Left ventricle myocardium inferior (tissue), 1 donor: ENCODE measurements around the gene MEGF11. TPM values are rescaled to one million over a fixed set of nuclear protein-coding genes. Genes with fewer than 3 reads are reported as not detected.

Experiments used
- DNase-seq: peaks from one replicate; pipeline ENCODE4 v3.0.0-alpha.2; 2020
- H3K27ac ChIP-seq: fragments of 200-600 bp; replicated peaks from 2 replicates; pipeline ENCODE4 v1.8.0; 2021
- H3K27me3 ChIP-seq: fragments of 200-600 bp; 2 replicates; pipeline ENCODE4 v1.8.0; 2021; ENCODE audit warnings: low read depth
- H3K36me3 ChIP-seq: fragments of 200-600 bp; 2 replicates; pipeline ENCODE4 v1.8.0; 2021
- H3K4me1 ChIP-seq: fragments of 200-600 bp; 2 replicates; pipeline ENCODE4 v1.8.0; 2021
- H3K4me3 ChIP-seq: fragments of 200-600 bp; 2 replicates; pipeline ENCODE4 v1.8.0; 2021; ENCODE audit warnings: mild to moderate bottlenecking, moderate library complexity
- H3K9me3 ChIP-seq: fragments of 200-600 bp; replicated peaks from 2 replicates; pipeline ENCODE4 v1.8.0; 2021
- CTCF ChIP-seq: fragments of 200-600 bp; IDR thresholded peaks from 2 replicates; pipeline ENCODE4 v1.8.0; 2021; ENCODE audit warnings: antibody characterized with exemption, mild to moderate bottlenecking, borderline replicate concordance
- intact Hi-C: fragments of 100-400 bp; cut with micrococcal nuclease; formaldehyde crosslinking; loops from one replicate; pipeline ENCODE4 v1.11.0; 2022
- total RNA-seq: library from RNA; stranded (reverse); fragmentation: NEBNext Ultra II Directional; extraction: Animal tissue kit (Norgen Biotek cat#: 25700); gene quantifications from one replicate; pipeline ENCODE4 v1.2.1, GENCODE V29; 2021
- donor health status: DM: no; HTN: yes; CAD: no; lungs with severe emphysema.

MEGF11 gene
- total RNA-seq, 1 donor from 2014 or later, result not detected

GRCh38 chr15:66210684-66211083 lies 42.9 kb downstream of the MEGF11 start:
- Histone ChIP-seq H3K27me3 (no peaks in the 10 kb centered on the region), H3K9me3 (peaks cover 14% of the 10 kb centered on the region), H3K4me3 (no peak overlapping the region), H3K36me3 (no peaks in the 10 kb centered on the region), H3K4me1 (no peaks in the 10 kb centered on the region), H3K27ac (no peak overlapping the region)
- no peak for DNase-seq
- intact Hi-C loops, result no loop called here
- no peak for TF ChIP-seq CTCF

GRCh38 chr15:66198757-66199156 lies 54.8 kb downstream of the MEGF11 start:
- Histone ChIP-seq H3K4me1 (no peaks in the 10 kb centered on the region), H3K36me3 (no peaks in the 10 kb centered on the region), H3K4me3 (no peak overlapping the region), H3K27me3 (peaks cover 42% of the 10 kb centered on the region), H3K9me3 (no peaks in the 10 kb centered on the region), H3K27ac (no peak overlapping the region)
- TF ChIP-seq CTCF, result no peak
- intact Hi-C loops, result no loop called here
- no peak for DNase-seq

- no peaks in the 10 kb centered on the region for H3K36me3 ChIP-seq
- H3K27ac ChIP-seq, result no peak overlapping the region
- TF ChIP-seq CTCF, result no peak
- H3K27me3 ChIP-seq, result peaks cover 46% of the 10 kb centered on the region
- H3K9me3 ChIP-seq, result no peaks in the 10 kb centered on the region
- H3K4me3 ChIP-seq, result no peak overlapping the region
- no peaks in the 10 kb centered on the region for H3K4me1 ChIP-seq
- intact Hi-C loops, result no loop called here
- DNase-seq, result no peak
Observed at GRCh38 chr15:66196602-66197001, 56.9 kb downstream of the MEGF11 start.

- Histone ChIP-seq H3K9me3 (no peaks in the 10 kb centered on the region), H3K27me3 (peaks cover 47% of the 10 kb centered on the region), H3K4me3 (no peak overlapping the region), H3K4me1 (no peaks in the 10 kb centered on the region), H3K27ac (no peak overlapping the region), H3K36me3 (no peaks in the 10 kb centered on the region)
- intact Hi-C loops, result no loop called here
- no peak for TF ChIP-seq CTCF
- DNase-seq, result no peak
Observed at GRCh38 chr15:66195621-66196230, 57.8 kb downstream of the MEGF11 start.

GRCh38 chr15:66193066-66193465 lies 60.5 kb downstream of the MEGF11 start:
- H3K9me3 ChIP-seq, result no peaks in the 10 kb centered on the region
- no peak overlapping the region for H3K27ac ChIP-seq
- intact Hi-C loops, result no loop called here
- no peak overlapping the region for H3K4me3 ChIP-seq
- peaks cover 58% of the 10 kb centered on the region for H3K27me3 ChIP-seq
- TF ChIP-seq CTCF, result no peak
- no peaks in the 10 kb centered on the region for H3K4me1 ChIP-seq
- H3K36me3 ChIP-seq, result no peaks in the 10 kb centered on the region
- no peak for DNase-seq
